AG04449 (cell line): Measurements from ENCODE around the gene ACO2.
"Not testable (repeated sequence)": the region's sequence is repeated elsewhere in the genome, so short reads cannot be mapped to it uniquely, and the experiment has no call there.

Source experiments
- CTCF ChIA-PET: fragments of 350-600 bp; formaldehyde crosslinking; extraction: SDS; loops from one replicate; lab custom pipeline; 2021; ENCODE audit warnings: antibody characterized with exemption; lab: Yijun Ruan, JAX
- POLR2A ChIA-PET: fragments of 400-600, 350-600 bp; formaldehyde crosslinking; extraction: SDS; loops from one replicate; lab custom pipeline; 2020; ENCODE audit warnings: antibody characterized with exemption, inconsistent platforms; lab: Yijun Ruan, JAX
- DNase-seq: peaks from one replicate; pipeline ENCODE4 v3.0.0-alpha.2; 2010; ENCODE audit warnings: low read depth, low spot score
- H3K4me3 ChIP-seq: 2 replicates; pipeline ENCODE4 v1.5.1; 2011; ENCODE audit warnings: low read depth, mild to moderate bottlenecking, control low read depth, low read length
- TF ChIP-seq, protein P1 (sequence below): IDR thresholded peaks from one replicate; pipeline ENCODE4 v1.5.1; 2011; ENCODE audit warnings: mild to moderate bottlenecking, moderate library complexity, low read length, control low read depth, inconsistent platforms; ENCODE audit not compliant: insufficient read depth; ENCODE audit errors: missing control alignments

ACO2 gene

DNA sequence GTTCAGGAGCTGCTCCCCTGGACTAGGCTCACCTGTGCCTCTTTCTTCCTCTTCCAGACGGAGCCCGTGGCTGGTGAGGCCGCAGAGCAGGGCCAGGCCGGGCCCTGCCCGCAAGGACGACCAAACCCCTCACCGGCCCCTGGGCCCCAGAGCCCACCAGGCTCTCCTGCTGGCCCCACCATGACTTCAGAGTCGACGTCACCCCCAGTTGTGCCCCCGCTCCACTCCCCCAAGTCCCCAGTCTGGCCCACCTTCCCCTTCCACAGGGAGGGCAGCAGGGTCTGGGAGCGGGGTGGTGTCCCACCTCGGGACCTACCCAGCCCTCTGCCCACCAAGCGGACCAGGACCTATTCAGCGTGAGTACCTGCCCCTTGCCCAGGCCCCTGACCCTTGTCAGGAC lies 102.9 kb downstream of the ACO2 start:
- DNase-seq, result no peak
- H3K4me3 ChIP-seq, result no peak overlapping the region
- ChIA-PET POLR2A (no interaction called here), CTCF (no interaction called here)
- TF ChIP-seq, protein P1, sequence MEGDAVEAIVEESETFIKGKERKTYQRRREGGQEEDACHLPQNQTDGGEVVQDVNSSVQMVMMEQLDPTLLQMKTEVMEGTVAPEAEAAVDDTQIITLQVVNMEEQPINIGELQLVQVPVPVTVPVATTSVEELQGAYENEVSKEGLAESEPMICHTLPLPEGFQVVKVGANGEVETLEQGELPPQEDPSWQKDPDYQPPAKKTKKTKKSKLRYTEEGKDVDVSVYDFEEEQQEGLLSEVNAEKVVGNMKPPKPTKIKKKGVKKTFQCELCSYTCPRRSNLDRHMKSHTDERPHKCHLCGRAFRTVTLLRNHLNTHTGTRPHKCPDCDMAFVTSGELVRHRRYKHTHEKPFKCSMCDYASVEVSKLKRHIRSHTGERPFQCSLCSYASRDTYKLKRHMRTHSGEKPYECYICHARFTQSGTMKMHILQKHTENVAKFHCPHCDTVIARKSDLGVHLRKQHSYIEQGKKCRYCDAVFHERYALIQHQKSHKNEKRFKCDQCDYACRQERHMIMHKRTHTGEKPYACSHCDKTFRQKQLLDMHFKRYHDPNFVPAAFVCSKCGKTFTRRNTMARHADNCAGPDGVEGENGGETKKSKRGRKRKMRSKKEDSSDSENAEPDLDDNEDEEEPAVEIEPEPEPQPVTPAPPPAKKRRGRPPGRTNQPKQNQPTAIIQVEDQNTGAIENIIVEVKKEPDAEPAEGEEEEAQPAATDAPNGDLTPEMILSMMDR, result no peak

DNA sequence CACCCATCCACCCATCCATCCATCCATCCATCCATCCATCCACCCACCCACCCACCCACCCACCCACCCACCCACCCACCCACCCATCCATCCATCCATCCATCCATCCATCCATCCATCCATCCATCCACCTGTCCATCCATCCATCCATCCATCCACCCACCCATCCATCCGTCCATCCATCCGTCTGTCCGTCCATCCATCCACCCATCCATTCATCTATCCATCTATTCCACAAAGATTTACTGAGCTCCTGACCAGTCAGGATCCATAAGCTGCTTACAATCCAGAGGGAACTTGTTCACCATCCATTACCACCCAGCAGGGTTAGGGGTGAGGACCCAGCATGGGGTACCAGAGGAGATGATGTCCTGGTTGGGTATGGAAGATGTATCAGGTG lies 103.4 kb downstream of the ACO2 start:
- POLR2A ChIA-PET, H3K4me3 ChIP-seq, DNase-seq: not testable (repeated sequence)
- CTCF ChIA-PET, result interaction anchor here (1.0 to 1.1 kb wide), 2 partner anchors 9 to 368 kb away, joined by 3 to 4 read pairs; no protein-coding TSS in a partner anchor

DNA sequence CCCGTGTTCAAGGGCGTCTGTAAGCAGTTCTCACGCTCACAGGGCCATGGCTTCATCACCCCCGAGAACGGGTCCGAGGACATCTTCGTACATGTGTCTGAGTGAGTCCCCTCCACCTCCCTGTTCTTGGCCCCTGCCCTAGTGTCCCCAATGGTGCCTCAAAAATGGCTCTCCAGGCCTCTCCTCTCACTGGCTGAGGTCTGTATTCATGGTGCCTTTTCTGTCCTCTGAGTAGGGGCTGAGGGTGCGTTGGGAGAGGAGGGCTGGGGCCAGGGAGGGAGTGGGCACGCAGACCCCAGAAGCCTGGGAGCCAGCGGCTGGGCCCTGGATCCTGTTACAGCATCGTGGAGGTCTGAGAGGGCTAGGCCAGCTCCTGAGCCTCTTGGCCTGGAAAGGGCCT lies 104.8 kb downstream of the ACO2 start:
- H3K4me3 ChIP-seq, result no peak overlapping the region
- CTCF ChIA-PET, result interaction anchor here (1.3 to 1.5 kb wide), 2 partner anchors 12 to 23 kb away, joined by 3 to 4 read pairs; no protein-coding TSS in a partner anchor
- TF ChIP-seq, protein P1, result no peak
- DNase-seq, result no peak
- POLR2A ChIA-PET, result interaction anchor here (0.6 kb wide), 1 partner anchor 907 kb away, joined by 3 read pairs; no protein-coding TSS in a partner anchor

DNA sequence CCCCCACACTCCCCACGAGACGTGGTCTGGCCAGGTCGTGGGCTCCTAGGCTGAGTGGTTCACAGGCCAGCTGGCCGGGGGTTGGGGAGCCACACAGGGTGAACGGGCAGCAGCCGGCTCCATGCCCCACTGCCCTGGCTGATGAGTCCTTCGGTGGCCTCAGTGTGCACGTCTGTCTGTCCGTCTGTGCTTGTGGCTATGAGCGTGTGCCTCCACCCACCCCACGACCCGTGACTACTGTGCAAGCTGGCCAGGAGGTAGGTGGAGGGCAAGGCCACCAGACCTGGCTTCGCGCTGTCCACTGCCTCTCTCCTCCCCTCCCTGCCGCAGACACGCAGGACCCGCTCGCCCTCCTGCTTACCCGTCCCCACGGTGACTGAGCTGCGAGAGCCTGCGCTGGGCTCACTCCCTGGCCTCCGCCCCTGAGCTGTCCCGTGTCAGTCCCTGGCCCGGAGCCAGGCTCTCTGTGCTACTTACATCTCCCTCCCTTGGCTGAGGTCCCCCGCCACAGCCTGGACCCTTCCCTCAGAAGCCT lies 106.0 kb downstream of the ACO2 start:
- CTCF ChIA-PET, result interaction anchor here (1.3 to 1.5 kb wide), 2 partner anchors 11 to 22 kb away, joined by 3 to 4 read pairs; no protein-coding TSS in a partner anchor
- no peak overlapping the region for H3K4me3 ChIP-seq
- POLR2A ChIA-PET, result interaction anchor here (1.0 kb wide), 1 partner anchor 18 kb away, joined by 3 read pairs; no protein-coding TSS in a partner anchor
- no peak for DNase-seq
- TF ChIP-seq, protein P1, result no peak

DNA sequence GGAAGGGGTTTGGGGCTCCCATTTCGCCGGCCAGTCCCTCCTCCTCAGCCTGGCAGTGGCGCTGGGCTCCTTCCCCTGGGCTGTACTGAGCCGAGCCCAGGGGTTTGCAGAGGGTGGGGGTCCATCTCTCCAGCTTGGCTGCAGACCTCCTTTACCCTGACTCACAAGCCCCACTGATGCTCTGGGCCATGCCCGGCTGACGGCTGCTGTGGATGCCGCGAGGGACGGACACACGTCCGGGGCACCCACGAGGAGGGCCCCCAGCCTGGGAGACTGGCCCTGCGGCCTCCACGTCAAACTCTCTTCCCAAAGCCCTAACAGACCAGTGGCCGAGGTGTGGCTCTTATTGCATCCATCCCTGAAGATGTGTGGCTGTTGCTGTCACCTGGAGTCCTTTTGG lies 106.6 kb downstream of the ACO2 start:
- CTCF ChIA-PET, result interaction anchor here (1.1 to 1.9 kb wide), 3 partner anchors 10 to 14 kb away, joined by 4 to 6 read pairs (median 6); no protein-coding TSS in a partner anchor
- no peak overlapping the region for H3K4me3 ChIP-seq
- DNase-seq, result no peak
- TF ChIP-seq, protein P1, result no peak
- POLR2A ChIA-PET, result interaction anchor here (1.0 kb wide), 1 partner anchor 18 kb away, joined by 3 read pairs; no protein-coding TSS in a partner anchor

DNA sequence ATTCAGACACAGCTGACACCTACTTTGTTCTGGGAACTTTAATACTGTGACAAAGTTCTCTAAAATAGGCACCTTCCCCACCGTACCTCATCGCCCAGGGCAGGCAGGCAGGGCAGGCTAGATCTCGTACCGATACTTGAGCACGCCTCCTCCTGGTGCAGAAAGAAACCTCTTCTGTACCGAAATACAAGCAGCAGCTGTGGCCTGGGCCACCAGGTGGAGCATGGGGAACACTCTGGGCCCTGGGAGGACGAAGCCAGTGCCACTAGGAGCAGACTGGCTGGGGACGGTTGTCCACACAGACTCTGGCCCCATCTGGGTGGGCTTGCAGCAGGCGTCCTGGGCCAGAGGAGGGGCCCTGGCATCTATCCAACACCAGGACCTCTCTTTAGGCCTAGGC lies 108.0 kb downstream of the ACO2 start:
- ChIA-PET POLR2A (interaction anchor here (1.3 kb wide), 1 partner anchor 12 kb away, joined by 9 read pairs; the partner anchor contains the start of gene PMM1), CTCF (interaction anchor here (0.8 to 3.7 kb wide), 8 partner anchors 9 to 31 kb away, joined by 3 to 12 read pairs (median 4); no protein-coding TSS in a partner anchor)
- H3K4me3 ChIP-seq, result no peak overlapping the region
- TF ChIP-seq, protein P1, result peak; percentile 71
- DNase-seq, result no peak
